Glutamatergic neuron (in vitro differentiated cells): ENCODE results near the gene POLR3GL. TPM values are rescaled to one million over a fixed set of nuclear protein-coding genes. Genes with fewer than 3 reads are reported as not detected.

Experiments used
- DNase-seq: peaks from one replicate; pipeline ENCODE4 v3.0.0; 2022
- H3K27ac Mint-ChIP-seq: one replicate; pipeline ENCODE4 v1.8.0; 2020; ENCODE audit warnings: mild to moderate bottlenecking, mixed read lengths, inconsistent platforms; ENCODE audit not compliant: unreplicated experiment
- H3K27me3 Mint-ChIP-seq: one replicate; pipeline ENCODE4 v1.8.0; 2020; ENCODE audit warnings: mild to moderate bottlenecking, moderate library complexity, mixed read lengths, inconsistent platforms; ENCODE audit not compliant: unreplicated experiment
- H3K36me3 Mint-ChIP-seq: one replicate; pipeline ENCODE4 v1.8.0; 2020; ENCODE audit warnings: mild to moderate bottlenecking, mixed read lengths, inconsistent platforms; ENCODE audit not compliant: unreplicated experiment
- H3K4me1 Mint-ChIP-seq: one replicate; pipeline ENCODE4 v1.8.0; 2020; ENCODE audit warnings: mild to moderate bottlenecking, low read depth, mixed read lengths, inconsistent platforms; ENCODE audit not compliant: unreplicated experiment
- H3K4me3 Mint-ChIP-seq: one replicate; pipeline ENCODE4 v1.8.0; 2020; ENCODE audit warnings: mild to moderate bottlenecking, mixed read lengths, inconsistent platforms; ENCODE audit not compliant: unreplicated experiment
- H3K9me3 Mint-ChIP-seq: one replicate; pipeline ENCODE4 v1.8.0; 2020; ENCODE audit warnings: mild to moderate bottlenecking, moderate library complexity, mixed read lengths, inconsistent platforms; ENCODE audit not compliant: unreplicated experiment
- CTCF ChIP-seq: fragments of 200-600 bp; sonication (generic); IDR thresholded peaks from one replicate; pipeline ENCODE4 v1.5.0; 2021; ENCODE audit not compliant: partially characterized antibody, unreplicated experiment
- long read RNA-seq: library from polyadenylated mRNA; unstranded; transcript quantifications from one replicate; pipeline ENCODE4 v2.0.0, GENCODE V29; 2020; ENCODE audit not compliant: unreplicated experiment
- total RNA-seq: library from RNA; stranded (reverse); fragmentation: NEBNext Ultra II Directional; extraction: Animal tissue kit (Norgen Biotek cat#: 25700); gene quantifications from one replicate; pipeline ENCODE4 v1.2.1, GENCODE V29; 2021; ENCODE audit not compliant: unreplicated experiment

The POLR3GL gene, protein sequence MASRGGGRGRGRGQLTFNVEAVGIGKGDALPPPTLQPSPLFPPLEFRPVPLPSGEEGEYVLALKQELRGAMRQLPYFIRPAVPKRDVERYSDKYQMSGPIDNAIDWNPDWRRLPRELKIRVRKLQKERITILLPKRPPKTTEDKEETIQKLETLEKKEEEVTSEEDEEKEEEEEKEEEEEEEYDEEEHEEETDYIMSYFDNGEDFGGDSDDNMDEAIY
- total RNA-seq, result 13.2 TPM
- long read RNA-seq, transcript POLR3GL-202 (8 exons, 1,165 nt), result major isoform, 8 of 17 reads
- long read RNA-seq, partial matches to known transcripts, result 5 of 17 reads
- long read RNA-seq, other reads (novel, unspliced or antisense), result 4 of 17 reads

GRCh38 chr1:145964328-145965118 is at the start of gene POLR3GL, which contains the start of gene ANKRD34A:
POLR3GL (plus strand) TSS chr1:145964690; CDS start chr1:145974866, 10,176 bp downstream.
ANKRD34A (minus strand) TSS chr1:145964575; CDS start chr1:145961759, 2,816 bp downstream.
- no peak for TF ChIP-seq CTCF
- peak within 1 kb of the TSS; percentile 88 for H3K27ac Mint-ChIP-seq
- DNase-seq, result peak; percentile 88
- H3K9me3 Mint-ChIP-seq, result peaks cover 11% of the 10 kb centered on the region
- peaks cover 11% of the 10 kb centered on the region for H3K27me3 Mint-ChIP-seq
- H3K4me3 Mint-ChIP-seq, result peak within 1 kb of the TSS; percentile 92
- H3K36me3 Mint-ChIP-seq, result no peaks in the 10 kb centered on the region
- H3K4me1 Mint-ChIP-seq, result peaks cover 18% of the 10 kb centered on the region

- peaks cover 7% of the 10 kb centered on the region for H3K4me1 Mint-ChIP-seq
- no peak for TF ChIP-seq CTCF
- H3K9me3 Mint-ChIP-seq, result peaks cover 3% of the 10 kb centered on the region
- no peak for DNase-seq
- peak overlapping the region; percentile 53 for H3K4me3 Mint-ChIP-seq
- H3K27me3 Mint-ChIP-seq, result peaks cover 2% of the 10 kb centered on the region
- no peak overlapping the region for H3K27ac Mint-ChIP-seq
- no peaks in the 10 kb centered on the region for H3K36me3 Mint-ChIP-seq
Measured at GRCh38 chr1:145916745-145917144, 47.7 kb upstream of the POLR3GL start.

GRCh38 chr1:145917595-145917994 is 46.9 kb upstream of the POLR3GL start:
- H3K27me3 Mint-ChIP-seq, result peaks cover 2% of the 10 kb centered on the region
- no peak for DNase-seq
- H3K9me3 Mint-ChIP-seq, result peaks cover 3% of the 10 kb centered on the region
- H3K4me1 Mint-ChIP-seq, result peaks cover 7% of the 10 kb centered on the region
- H3K27ac Mint-ChIP-seq, result peak overlapping the region; percentile 44
- H3K36me3 Mint-ChIP-seq, result no peaks in the 10 kb centered on the region
- TF ChIP-seq CTCF, result no peak
- H3K4me3 Mint-ChIP-seq, result peak overlapping the region; percentile 94

DNA sequence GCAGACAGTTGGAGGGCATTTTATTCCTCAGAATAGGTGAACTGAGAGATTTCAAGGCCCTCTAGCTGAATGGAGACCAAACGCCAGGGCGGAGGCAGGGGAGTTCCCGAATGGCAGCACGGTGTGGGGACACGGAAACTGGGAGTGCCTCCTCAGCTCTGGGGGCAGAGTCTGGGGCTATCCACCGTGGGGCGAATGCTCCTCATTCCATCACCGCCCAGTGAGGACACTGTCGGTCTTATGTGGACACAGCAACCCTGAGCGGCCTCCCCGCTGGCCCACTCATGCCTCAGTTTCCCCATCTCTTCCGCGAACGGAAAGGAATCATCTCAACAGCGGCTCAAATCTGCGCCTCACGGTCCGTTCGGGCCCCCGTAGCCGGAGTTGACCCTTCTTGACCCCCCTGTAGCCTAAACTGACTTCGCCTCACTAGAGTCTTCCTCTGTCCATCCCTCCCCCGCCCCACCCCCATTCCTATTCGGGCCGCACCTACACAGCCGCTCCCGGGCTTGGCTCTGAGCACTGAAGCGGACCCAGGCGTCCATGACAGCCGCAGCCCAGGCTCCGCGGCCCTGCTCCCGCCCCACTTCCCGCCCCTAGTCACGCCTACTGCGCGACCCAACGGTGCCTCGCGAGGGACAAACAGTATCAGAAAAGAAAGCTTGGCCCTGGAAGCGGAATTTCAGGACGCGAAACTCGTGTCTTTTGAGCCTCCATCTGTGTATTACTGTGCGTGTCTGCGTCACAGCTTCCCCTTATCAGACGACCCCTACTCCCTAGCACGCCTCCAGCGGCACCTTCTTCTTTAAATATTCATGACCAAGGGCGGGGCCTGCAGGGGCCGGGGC is 46.1 kb upstream of the POLR3GL start, which contains the start of gene PEX11B:
PEX11B (minus strand) TSS at position 574 of the 848 bp plus-strand sequence; CDS start at position 545, 29 bp downstream.
- Mint-ChIP-seq H3K27me3 (peaks cover 2% of the 10 kb centered on the region), H3K4me3 (peak within 1 kb of the TSS; percentile 94), H3K4me1 (peaks cover 7% of the 10 kb centered on the region), H3K27ac (peak within 1 kb of the TSS; percentile 84), H3K36me3 (no peaks in the 10 kb centered on the region), H3K9me3 (peaks cover 3% of the 10 kb centered on the region)
- DNase-seq, result peak; percentile 87
- TF ChIP-seq CTCF, result no peak
